ENCODE data around the gene SEC61B. TPM values are rescaled to one million over a fixed set of nuclear protein-coding genes. Genes with fewer than 3 reads are reported as not detected.

The SEC61B gene
- total RNA-seq, 4 donors from 2014 or later, result 62.5 to 84.0 (median 73.5) TPM

- Histone ChIP-seq H3K4me3 (no peak overlapping the region), H3K36me3 (no peaks in the 10 kb centered on the region)
- WGBS, 2 donors (ENCODE audit: low coverage in 1 of 2), result 82 to 89% methylated on average over 3 to 7 of the region's 8 CpGs
These were observed 22.0 kb upstream of the SEC61B start for GRCh38 chr9:99199938-99200539.

GRCh38 chr9:99201603-99202002 lies 20.5 kb upstream of the SEC61B start:
- Histone ChIP-seq H3K9me3 (no peaks in the 10 kb centered on the region), H3K36me3 (no peaks in the 10 kb centered on the region), H3K4me1 (no peaks in the 10 kb centered on the region), H3K4me3 (no peak overlapping the region), H3K27me3 (no peaks in the 10 kb centered on the region), H3K27ac (no peak overlapping the region)
- WGBS, 2 donors (ENCODE audit: low coverage in 1 of 2), result 77% methylated on average over 4 of the region's 5 CpGs; no CpG with 5 or more reads in 1 of the 2 donors
- TF ChIP-seq POLR2AphosphoS5 (IDR thresholded peaks at IDR 0.05) (no peak), CTCF (IDR thresholded peaks at IDR 0.05) (no peak), POLR2A (IDR thresholded peaks at IDR 0.05) (no peak), EP300 (IDR thresholded peaks at IDR 0.05) (no peak)
- no peak for ATAC-seq

More at GRCh38 chr9:99199938-99200539, 22.0 kb upstream of the SEC61B start:
- H3K27ac ChIP-seq, result no peak overlapping the region
- no peaks in the 10 kb centered on the region for H3K27me3 ChIP-seq
- no peak for ATAC-seq
- TF ChIP-seq POLR2A (IDR thresholded peaks at IDR 0.05) (no peak), EP300 (IDR thresholded peaks at IDR 0.05) (no peak), POLR2AphosphoS5 (IDR thresholded peaks at IDR 0.05) (no peak), CTCF (IDR thresholded peaks at IDR 0.05) (no peak)
- H3K9me3 ChIP-seq, result no peaks in the 10 kb centered on the region
- no peaks in the 10 kb centered on the region for H3K4me1 ChIP-seq

GRCh38 chr9:99210572-99210971 lies 11.5 kb upstream of the SEC61B start:
- Histone ChIP-seq H3K27ac (no peak overlapping the region), H3K36me3 (peaks cover 0 to 15% of the 10 kb centered on the region in 2 donors), H3K9me3 (no peaks in the 10 kb centered on the region), H3K27me3 (no peaks in the 10 kb centered on the region), H3K4me1 (no peaks in the 10 kb centered on the region), H3K4me3 (no peak overlapping the region)
- no peak for ATAC-seq
- TF ChIP-seq EP300 (IDR thresholded peaks at IDR 0.05), result no peak
- TF ChIP-seq POLR2A (IDR thresholded peaks at IDR 0.05), result no peak
- no peak for TF ChIP-seq CTCF (IDR thresholded peaks at IDR 0.05)
- TF ChIP-seq POLR2AphosphoS5 (IDR thresholded peaks at IDR 0.05), result no peak

- no peak overlapping the region for H3K27ac ChIP-seq
- TF ChIP-seq EP300 (IDR thresholded peaks at IDR 0.05) (no peak), POLR2AphosphoS5 (IDR thresholded peaks at IDR 0.05) (no peak), CTCF (IDR thresholded peaks at IDR 0.05) (no peak), POLR2A (IDR thresholded peaks at IDR 0.05) (no peak)
- WGBS, 2 donors (ENCODE audit: low coverage in 1 of 2), result 83% methylated on average over 1 of the region's 1 CpG; no CpG with 5 or more reads in 1 of the 2 donors
- H3K36me3 ChIP-seq, result peaks cover 0 to 15% of the 10 kb centered on the region in 2 donors
- H3K4me1 ChIP-seq, result no peaks in the 10 kb centered on the region
- H3K27me3 ChIP-seq, result no peaks in the 10 kb centered on the region
- ATAC-seq, result peak; percentile 16
- H3K4me3 ChIP-seq, result no peak overlapping the region
- no peaks in the 10 kb centered on the region for H3K9me3 ChIP-seq
These were observed 10.3 kb upstream of the SEC61B start for GRCh38 chr9:99211746-99212145.

- 100% methylated on average over 1 of the region's 1 CpG for WGBS, 2 donors (ENCODE audit: low coverage in 1 of 2)
- no peak overlapping the region for H3K4me3 ChIP-seq
- H3K27ac ChIP-seq, result no peak overlapping the region
- H3K36me3 ChIP-seq, result peaks cover 0 to 29% of the 10 kb centered on the region in 2 donors
- H3K4me1 ChIP-seq, result peaks cover 0 to 11% (median 0%) of the 10 kb centered on the region in 3 donors
- TF ChIP-seq EP300 (IDR thresholded peaks at IDR 0.05) (no peak), POLR2A (IDR thresholded peaks at IDR 0.05) (no peak), CTCF (IDR thresholded peaks at IDR 0.05) (no peak), POLR2AphosphoS5 (IDR thresholded peaks at IDR 0.05) (no peak)
- no peaks in the 10 kb centered on the region for H3K9me3 ChIP-seq
- ATAC-seq, result no peak
- H3K27me3 ChIP-seq, result no peaks in the 10 kb centered on the region
These were observed 8.9 kb upstream of the SEC61B start for GRCh38 chr9:99213197-99213596.
